GM23248 (cell line): Measurements from ENCODE around the gene FNDC1. TPM values are rescaled to one million over a fixed set of nuclear protein-coding genes. Genes with fewer than 3 reads are reported as not detected.

Source experiments
- DNase-seq: peaks from one replicate; pipeline ENCODE4 v3.0.0-alpha.2; 2015
- H2AFZ ChIP-seq: fragments of 200-600 bp; sonication (generic); 2 replicates; pipeline ENCODE4 v1.6.1; 2016; ENCODE audit warnings: antibody characterized with exemption
- H3F3A ChIP-seq: fragments of 200-600 bp; sonication (generic); 2 replicates; pipeline ENCODE4 v1.6.1; 2016; ENCODE audit warnings: mild to moderate bottlenecking, antibody characterized with exemption, mixed run types; ENCODE audit not compliant: insufficient read depth
- H3K27ac ChIP-seq: fragments of 200-600 bp; sonication (generic); 2 replicates; pipeline ENCODE4 v1.5.1; 2016; ENCODE audit warnings: mild to moderate bottlenecking
- H3K27me3 ChIP-seq: fragments of 200-600 bp; sonication (generic); replicated peaks from 2 replicates; pipeline ENCODE4 v1.6.1; 2016; ENCODE audit warnings: mild to moderate bottlenecking; ENCODE audit not compliant: insufficient read depth
- H3K36me3 ChIP-seq: fragments of 200-600 bp; sonication (generic); 2 replicates; pipeline ENCODE4 v1.6.1; 2016; ENCODE audit warnings: low read depth, mild to moderate bottlenecking
- H3K4me1 ChIP-seq: fragments of 200-600 bp; sonication (generic); 2 replicates; pipeline ENCODE4 v1.6.1; 2016; ENCODE audit warnings: mild to moderate bottlenecking; ENCODE audit not compliant: insufficient read depth
- H3K4me2 ChIP-seq: fragments of 200-600 bp; sonication (generic); one replicate; pipeline ENCODE4 v1.6.1; 2016; ENCODE audit warnings: mild to moderate bottlenecking; ENCODE audit not compliant: unreplicated experiment
- H3K4me3 ChIP-seq: fragments of 200-600 bp; sonication (generic); 2 replicates; pipeline ENCODE4 v1.5.1; 2016; ENCODE audit warnings: mild to moderate bottlenecking
- H3K79me2 ChIP-seq: fragments of 200-600 bp; sonication (generic); 2 replicates; pipeline ENCODE4 v1.6.1; 2016; ENCODE audit warnings: mild to moderate bottlenecking; ENCODE audit not compliant: insufficient read depth
- H3K9ac ChIP-seq: fragments of 200-600 bp; sonication (generic); 2 replicates; pipeline ENCODE4 v1.6.1; 2016; ENCODE audit warnings: mild to moderate bottlenecking
- H3K9me2 ChIP-seq: fragments of 200-600 bp; sonication (generic); 2 replicates; pipeline ENCODE4 v1.6.1; 2016; ENCODE audit warnings: mixed run types, mild to moderate bottlenecking, moderate library complexity; ENCODE audit not compliant: insufficient read depth
- H3K9me3 ChIP-seq: fragments of 200-600 bp; sonication (generic); one replicate; pipeline ENCODE4 v1.6.1; 2017; ENCODE audit warnings: low read depth
- H4K20me1 ChIP-seq: fragments of 200-600 bp; sonication (generic); 2 replicates; pipeline ENCODE4 v1.6.0; 2016; ENCODE audit not compliant: insufficient read depth
- EZH2 ChIP-seq: fragments of 200-600 bp; sonication (generic); IDR thresholded peaks from 2 replicates; pipeline ENCODE4 v1.6.1; 2018; ENCODE audit warnings: antibody characterized with exemption, mild to moderate bottlenecking; ENCODE audit not compliant: insufficient read depth, poor library complexity, severe bottlenecking
- EZH2phosphoT487 ChIP-seq: fragments of 200-600 bp; sonication (generic); IDR thresholded peaks from 2 replicates; pipeline ENCODE4 v1.6.1; 2018; ENCODE audit warnings: antibody characterized with exemption, moderate library complexity, mild to moderate bottlenecking, low read depth; ENCODE audit not compliant: insufficient read depth
- WGBS, 2 experiments: methylation state at CpG; one replicate each; pipeline ENCODE4 v1.1.6; 2015 to 2017; ENCODE audit warnings: low lambda C conversion rate in 2 of 2, low coverage in 1 of 2; ENCODE audit errors: missing lambda C conversion rate in 2 of 2; 5-methylcytosine and 5-hydroxymethylcytosine counted together
- in situ Hi-C: fragments of 300-500 bp; cut with MboI; formaldehyde crosslinking; loops from 2 replicates; pipeline ENCODE4 v1.15.0; 2020
- polyA plus RNA-seq: library from polyadenylated mRNA; unstranded; fragments of >200 nt; fragmentation: Nextera tagmentation; extraction: Ambion mirVana; gene quantifications from 2 replicates; pipeline ENCODE4 v1.2.1, GENCODE V29; 2016
- total RNA-seq: library from RNA; depleted of rRNA; stranded (reverse); fragments of >200 nt; shearing (Covaris generic); gene quantifications from 2 replicates; pipeline ENCODE4 v1.2.3, GENCODE V29; 2014

FNDC1 gene
- total and polyA plus RNA-seq, 2 experiments from 2014 or later: 5.2 to 7.8 TPM

DNA sequence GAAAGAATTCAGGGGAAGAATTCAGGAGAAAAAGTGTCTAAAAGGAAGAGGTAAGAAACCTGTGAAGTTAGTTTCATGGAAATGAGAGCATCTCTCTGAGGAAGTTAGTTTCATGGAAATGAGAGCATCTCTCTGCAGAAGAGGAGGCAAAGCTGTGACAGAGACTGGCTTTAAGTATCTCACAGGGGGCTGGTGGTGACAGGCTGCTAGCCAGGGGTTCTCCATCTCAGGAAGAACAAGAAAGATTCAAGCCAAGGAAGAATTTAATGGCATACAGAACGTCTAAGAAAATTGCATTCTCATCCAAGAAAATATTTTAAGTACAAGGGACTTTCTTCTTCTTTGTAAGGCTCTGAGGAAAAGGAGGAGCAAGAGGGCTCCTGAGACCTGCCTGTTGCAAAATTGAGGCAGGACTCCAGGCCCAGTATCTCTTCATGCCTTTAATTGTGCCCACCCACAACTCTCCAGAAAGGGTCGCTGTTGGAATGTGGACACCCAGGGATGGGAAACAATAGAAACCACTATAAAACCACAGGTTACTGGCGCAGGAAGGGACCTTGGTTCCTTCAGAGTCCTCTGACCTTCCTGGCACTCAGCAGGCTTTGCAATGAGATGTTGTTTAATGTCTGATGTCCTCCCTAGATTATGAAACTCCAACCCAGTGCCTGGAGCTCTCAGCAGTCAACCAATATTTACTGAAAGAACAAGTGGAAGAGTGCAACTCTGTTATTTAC lies 136.8 kb downstream of the FNDC1 start:
- H4K20me1 ChIP-seq: no peaks in the 10 kb centered on the region
- no peak overlapping the region for H3K27ac ChIP-seq
- in situ Hi-C loops: no loop called here
- H3K4me2 ChIP-seq: no peak overlapping the region
- peaks cover 12% of the 10 kb centered on the region for H3F3A ChIP-seq
- peaks cover 6% of the 10 kb centered on the region; the same call in 1 of the 2 replicates for H3K27me3 ChIP-seq
- H3K4me3 ChIP-seq: no peak overlapping the region
- H2AFZ ChIP-seq: no peak overlapping the region
- H3K79me2 ChIP-seq: no peaks in the 10 kb centered on the region
- no peaks in the 10 kb centered on the region for H3K9me3 ChIP-seq
- peaks cover 12% of the 10 kb centered on the region for H3K4me1 ChIP-seq
- no peak overlapping the region for H3K9ac ChIP-seq
- no peaks in the 10 kb centered on the region for H3K9me2 ChIP-seq
- H3K36me3 ChIP-seq: no peaks in the 10 kb centered on the region
- 22 to 30% methylated on average over 3 of the region's 3 CpGs for WGBS, 2 experiments
- DNase-seq: no peak
- TF ChIP-seq EZH2phosphoT487 (no peak), EZH2 (no peak)

DNA sequence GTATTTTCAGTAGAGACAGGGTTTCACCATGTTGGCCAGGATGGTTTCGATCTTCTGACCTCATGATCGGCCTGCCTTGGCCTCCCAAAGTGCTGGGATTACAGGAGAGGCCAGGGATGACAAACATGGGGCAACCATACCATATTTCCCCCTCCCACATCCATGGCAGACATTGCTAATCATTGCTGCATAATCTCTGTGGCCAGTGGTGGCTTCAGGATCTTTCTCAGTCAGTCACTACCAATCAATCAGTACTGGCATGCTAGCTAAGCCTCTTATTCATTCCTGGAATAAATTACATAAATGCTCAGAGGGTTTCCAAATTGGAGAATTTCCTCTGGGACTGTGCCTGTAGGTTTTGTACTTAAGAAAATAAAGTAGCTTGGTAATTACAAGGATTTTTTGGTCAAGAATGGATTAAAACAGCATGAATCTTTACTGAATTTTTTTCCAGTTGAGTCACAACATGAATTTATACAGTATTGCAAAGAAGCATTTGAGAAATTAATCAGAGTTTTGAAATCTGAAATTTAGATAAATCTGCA lies 138.1 kb downstream of the FNDC1 start:
- H3K9me3 ChIP-seq: no peaks in the 10 kb centered on the region
- peak overlapping the region; percentile 33 for H3K27ac ChIP-seq
- H3K9ac ChIP-seq: no peak overlapping the region
- H3K27me3 ChIP-seq: peaks cover 6% of the 10 kb centered on the region; the same call in 1 of the 2 replicates
- no peaks in the 10 kb centered on the region for H3K36me3 ChIP-seq
- no peaks in the 10 kb centered on the region for H3K79me2 ChIP-seq
- H3K9me2 ChIP-seq: no peaks in the 10 kb centered on the region
- no peak overlapping the region for H2AFZ ChIP-seq
- peaks cover 26% of the 10 kb centered on the region for H3K4me1 ChIP-seq
- H3F3A ChIP-seq: peaks cover 20% of the 10 kb centered on the region
- no peak overlapping the region for H3K4me3 ChIP-seq
- DNase-seq: peak; percentile 60
- H3K4me2 ChIP-seq: no peak overlapping the region
- TF ChIP-seq EZH2 (no peak), EZH2phosphoT487 (0 out of 2 replicates have a peak, but pooled peaks have one; percentile 69)
- WGBS, 2 experiments: 63 to 64% methylated on average over 2 of the region's 2 CpGs
- no peaks in the 10 kb centered on the region for H4K20me1 ChIP-seq
- in situ Hi-C loops: no loop called here

DNA sequence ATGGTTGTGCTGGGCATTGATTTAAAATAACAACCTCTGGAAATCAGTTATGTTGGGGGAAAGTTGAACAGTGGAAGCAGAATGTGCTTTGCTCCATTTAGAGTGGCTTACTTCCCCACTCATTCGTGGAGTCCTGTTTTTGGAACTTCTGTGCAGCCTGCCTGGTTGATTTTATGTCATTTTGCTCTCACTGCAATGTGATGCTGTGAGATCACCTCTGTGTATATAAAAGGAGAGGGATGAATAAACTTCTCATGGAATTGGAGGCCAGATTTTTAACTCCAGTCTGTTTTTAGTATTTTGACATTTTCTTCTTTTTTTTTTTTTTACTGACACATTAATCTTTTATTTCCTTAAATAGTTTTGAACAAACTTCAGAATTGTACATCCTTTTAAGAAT lies 139.0 kb downstream of the FNDC1 start:
- no peak for TF ChIP-seq EZH2phosphoT487
- TF ChIP-seq EZH2: no peak
- WGBS, 2 experiments: 0% methylated on average over 1 of the region's 1 CpG
- no peaks in the 10 kb centered on the region for H4K20me1 ChIP-seq
- no peak overlapping the region for H2AFZ ChIP-seq
- H3K27ac ChIP-seq: peak overlapping the region; percentile 33; the same call in 1 of the 2 replicates
- no peak overlapping the region for H3K4me3 ChIP-seq
- DNase-seq: peak; percentile 45
- H3F3A ChIP-seq: peaks cover 24% of the 10 kb centered on the region
- H3K36me3 ChIP-seq: no peaks in the 10 kb centered on the region
- in situ Hi-C loops: no loop called here
- H3K4me2 ChIP-seq: peak overlapping the region; percentile 38
- no peak overlapping the region for H3K9ac ChIP-seq
- peaks cover 6% of the 10 kb centered on the region; the same call in 1 of the 2 replicates for H3K27me3 ChIP-seq
- no peaks in the 10 kb centered on the region for H3K9me2 ChIP-seq
- no peaks in the 10 kb centered on the region for H3K9me3 ChIP-seq
- H3K4me1 ChIP-seq: peaks cover 28% of the 10 kb centered on the region
- no peaks in the 10 kb centered on the region for H3K79me2 ChIP-seq

DNA sequence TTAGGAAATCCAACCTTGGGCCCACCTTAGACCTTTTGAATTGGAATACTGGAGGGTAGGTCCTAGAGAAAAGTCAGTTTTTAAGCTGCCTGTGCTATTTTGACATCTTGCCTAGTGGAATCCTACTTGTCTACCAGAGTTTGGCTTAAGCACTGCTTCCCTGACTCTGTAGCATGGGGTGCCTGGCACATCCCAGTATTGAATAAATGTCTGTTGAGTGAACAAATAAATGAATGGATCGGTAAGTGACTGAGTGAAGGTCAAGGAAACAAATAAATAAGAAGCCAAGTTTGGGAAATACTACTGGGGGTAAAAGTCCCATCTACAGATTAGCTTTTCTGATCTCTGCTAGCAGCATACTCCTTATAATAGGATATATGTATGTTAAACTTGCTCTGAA lies 140.5 kb downstream of the FNDC1 start:
- 0 out of 2 replicates have a peak, but pooled peaks cover 6% of the 10 kb centered on the region for H3K27me3 ChIP-seq
- WGBS, 2 experiments: 47 to 59% methylated on average over 1 of the region's 1 CpG
- no peaks in the 10 kb centered on the region for H3K9me2 ChIP-seq
- DNase-seq: no peak
- H3K4me2 ChIP-seq: no peak overlapping the region
- H3K36me3 ChIP-seq: no peaks in the 10 kb centered on the region
- H3F3A ChIP-seq: peaks cover 24% of the 10 kb centered on the region
- no peak overlapping the region for H3K27ac ChIP-seq
- no peak overlapping the region for H3K4me3 ChIP-seq
- in situ Hi-C loops: no loop called here
- no peak overlapping the region for H2AFZ ChIP-seq
- no peaks in the 10 kb centered on the region for H3K9me3 ChIP-seq
- no peak overlapping the region for H3K9ac ChIP-seq
- no peaks in the 10 kb centered on the region for H3K79me2 ChIP-seq
- no peaks in the 10 kb centered on the region for H4K20me1 ChIP-seq
- H3K4me1 ChIP-seq: peaks cover 28% of the 10 kb centered on the region
- no peak for TF ChIP-seq EZH2phosphoT487
- no peak for TF ChIP-seq EZH2
